HCT116 (cell line): Measurements from ENCODE around the gene BACE1-AS. TPM values are rescaled to one million over a fixed set of nuclear protein-coding genes. Genes with fewer than 3 reads are reported as not detected.

Experiments used
- ATAC-seq: fragments of 200-7000 bp; cut with Tn5 transposase; 2 replicates; pipeline ENCODE4 v1.9.1; 2020; ENCODE audit warnings: mild to moderate bottlenecking, moderate library complexity
- Bru-seq: library from RNA; stranded (reverse); fragments of 400-500 nt; gene quantifications from one replicate; lab custom pipeline; 2021; lab: Mats Ljungman, UMichigan
- BruChase-seq, 2 experiments: library from RNA; stranded (reverse); fragments of 400-500 nt; gene quantifications; one replicate each; lab custom pipeline; 2021; lab: Mats Ljungman, UMichigan
- BruUV-seq: library from RNA; stranded (reverse); fragments of 400-500 nt; replicated peaks from 2 replicates; lab custom pipeline; 2021; lab: Mats Ljungman, UMichigan
- CTCF ChIA-PET: fragments of 300-600 bp; sonication (Branson Sonifier 250); formaldehyde crosslinking; loops from one replicate; lab custom pipeline; 2021; ENCODE audit warnings: antibody characterized with exemption; lab: Charles Lee
- POLR2A ChIA-PET: fragments of 300-600, 350-600 bp; sonication (Branson Sonifier 250); formaldehyde crosslinking; loops from one replicate; lab custom pipeline; 2021; ENCODE audit warnings: antibody characterized with exemption; lab: Charles Lee
- RAD21 ChIA-PET, 2 experiments: fragments of 300-600 bp; sonication (Branson Sonifier 250); formaldehyde crosslinking; loops; one replicate each; lab custom pipeline; 2023; ENCODE audit warnings: low total read pairs in 2 of 2; ENCODE audit not compliant: uncharacterized antibody in 2 of 2, unreplicated experiment in 2 of 2, low non-redundant PET in 1 of 2; lab: Charles Lee
- DNase-seq: peaks from one replicate; pipeline ENCODE4 v3.0.0-alpha.2; 2010; ENCODE audit warnings: low read depth, low spot score
- H2AFZ ChIP-seq: fragments of 200-600 bp; shearing (Covaris generic), sonication (generic); 2 replicates; pipeline ENCODE4 v1.6.1; 2017; ENCODE audit warnings: low read depth, mixed run types, mixed read lengths, antibody characterized with exemption, low read length; ENCODE audit not compliant: poor library complexity, severe bottlenecking
- H3K27ac ChIP-seq: 2 replicates; pipeline ENCODE4 v1.5.1; 2012; ENCODE audit warnings: low read depth, low read length
- H3K27me3 ChIP-seq: fragments of 200-600 bp; sonication (generic); 2 replicates; pipeline ENCODE4 v1.6.1; 2016; ENCODE audit warnings: mixed run types, low read length, mixed read lengths; ENCODE audit not compliant: insufficient read depth
- H3K36me3 ChIP-seq, 2 experiments: fragments of 200-500 bp in 1 of 2; fragments of 200-600 bp in 1 of 2; sonication (Bioruptor generic) in 1 of 2; sonication (generic) in 1 of 2; 2 replicates each; pipeline versions ENCODE4 v1.5.1 to v1.6.1; 2014 to 2016; ENCODE audit warnings: low read length in 2 of 2, inconsistent platforms in 1 of 2, mixed read lengths in 1 of 2, mixed run types in 1 of 2; ENCODE audit not compliant: insufficient read depth in 2 of 2, control insufficient read depth in 1 of 2
- H3K4me1 ChIP-seq, 2 experiments: fragments of 200-600 bp in 1 of 2; sonication (generic) in 1 of 2; 2 replicates each; pipeline versions ENCODE4 v1.5.1 to v1.6.1; 2012 to 2017; ENCODE audit warnings: low read length in 2 of 2, inconsistent platforms in 1 of 2, mild to moderate bottlenecking in 1 of 2, mixed read lengths in 1 of 2, mixed run types in 1 of 2, moderate library complexity in 1 of 2; ENCODE audit not compliant: insufficient read depth in 2 of 2, control insufficient read depth in 1 of 2
- H3K4me2 ChIP-seq: fragments of 200-600 bp; sonication (generic); 2 replicates; pipeline ENCODE4 v1.6.1; 2017; ENCODE audit warnings: mixed run types, low read length, mixed read lengths
- H3K4me3 ChIP-seq, 2 experiments: fragments of 200-600 bp in 1 of 2; sonication (generic) in 1 of 2; replicated peaks in 1 of 2; 2 replicates each; pipeline ENCODE4 v1.5.1; 2011 to 2016; ENCODE audit warnings: low read length in 2 of 2, control low read depth in 1 of 2, low read depth in 1 of 2, mild to moderate bottlenecking in 1 of 2, mixed read lengths in 1 of 2, mixed run types in 1 of 2
- H3K79me2 ChIP-seq: fragments of 200-600 bp; sonication (generic); 2 replicates; pipeline ENCODE4 v1.6.1; 2017; ENCODE audit warnings: mild to moderate bottlenecking, mixed run types, low read length, moderate library complexity, mixed read lengths; ENCODE audit not compliant: insufficient read depth
- H3K9ac ChIP-seq: fragments of 200-600 bp; sonication (generic); 2 replicates; pipeline ENCODE4 v1.6.1; 2016; ENCODE audit warnings: low read length, mixed read lengths
- H3K9me2 ChIP-seq: fragments of 200-600 bp; sonication (generic), shearing (Covaris generic); 2 replicates; pipeline ENCODE4 v1.6.1; 2017; ENCODE audit warnings: mixed run types, mild to moderate bottlenecking, moderate library complexity; ENCODE audit not compliant: insufficient read depth
- H3K9me3 ChIP-seq, 2 experiments: fragments of 200-500 bp in 1 of 2; fragments of 200-600 bp in 1 of 2; sonication (Bioruptor generic) in 1 of 2; sonication (generic) in 1 of 2; 2 replicates each; pipeline ENCODE4 v1.6.1; 2014 to 2017; ENCODE audit warnings: low read length in 2 of 2, mixed read lengths in 2 of 2, inconsistent platforms in 1 of 2, low read depth in 1 of 2, mild to moderate bottlenecking in 1 of 2, mixed run types in 1 of 2, moderate library complexity in 1 of 2; ENCODE audit not compliant: control insufficient read depth in 1 of 2, insufficient read depth in 1 of 2
- H4K20me1 ChIP-seq: fragments of 200-600 bp; sonication (generic), shearing (Covaris generic); 2 replicates; pipeline ENCODE4 v1.6.1; 2017; ENCODE audit warnings: mixed run types, mild to moderate bottlenecking, moderate library complexity; ENCODE audit not compliant: insufficient read depth
- ATF3 ChIP-seq: IDR thresholded peaks from 2 replicates; pipeline ENCODE4 v1.6.1; 2012
- CEBPB ChIP-seq: IDR thresholded peaks from 2 replicates; pipeline ENCODE4 v1.6.1; 2012; ENCODE audit warnings: low read depth
- CTCF ChIP-seq, 3 experiments: fragments of 200-600 bp in 1 of 3; sonication (generic) in 1 of 3; IDR thresholded peaks in 2 of 3; conservative IDR thresholded peaks in 1 of 3; 2 replicates each; pipeline ENCODE4 v1.5.1; 2012 to 2017; ENCODE audit warnings: low read depth in 2 of 3, low read length in 2 of 3, antibody characterized with exemption in 1 of 3, borderline replicate concordance in 1 of 3, control low read depth in 1 of 3, mild to moderate bottlenecking in 1 of 3, mixed read lengths in 1 of 3, mixed run types in 1 of 3, moderate library complexity in 1 of 3; ENCODE audit not compliant: insufficient read depth in 1 of 3
- EGR1 ChIP-seq: IDR thresholded peaks from 2 replicates; pipeline ENCODE4 v1.6.1; 2012; ENCODE audit warnings: low read depth
- ELF1 ChIP-seq: IDR thresholded peaks from 2 replicates; pipeline ENCODE4 v1.6.1; 2012; ENCODE audit warnings: low read depth, borderline replicate concordance
- EZH2 ChIP-seq: fragments of 200-600 bp; sonication (generic); IDR thresholded peaks from 2 replicates; pipeline ENCODE4 v1.6.1; 2017; ENCODE audit warnings: antibody characterized with exemption, mixed run types
- EZH2phosphoT487 ChIP-seq: fragments of 200-600 bp; IDR thresholded peaks from 2 replicates; pipeline ENCODE4 v1.6.1; 2018; ENCODE audit warnings: antibody characterized with exemption, borderline replicate concordance
- FOSL1 ChIP-seq: IDR thresholded peaks from 2 replicates; pipeline ENCODE4 v1.6.1; 2012; ENCODE audit warnings: low read depth
- JUND ChIP-seq: IDR thresholded peaks from 2 replicates; pipeline ENCODE4 v1.6.1; 2012
- MAX ChIP-seq: IDR thresholded peaks from 2 replicates; pipeline ENCODE4 v1.6.1; 2012
- RAD21 ChIP-seq: IDR thresholded peaks from 2 replicates; pipeline ENCODE4 v1.6.1; 2012; ENCODE audit warnings: low read depth, mild to moderate bottlenecking
- REST ChIP-seq: IDR thresholded peaks from 2 replicates; pipeline ENCODE4 v1.6.1; 2012; ENCODE audit warnings: low read depth
- SIN3A ChIP-seq: IDR thresholded peaks from 2 replicates; pipeline ENCODE4 v1.6.1; 2012; ENCODE audit warnings: low read depth
- SP1 ChIP-seq: IDR thresholded peaks from 2 replicates; pipeline ENCODE4 v1.6.1; 2012; ENCODE audit warnings: low read depth
- SRF ChIP-seq: IDR thresholded peaks from 2 replicates; pipeline ENCODE4 v1.6.1; 2012; ENCODE audit warnings: low read depth
- TCF7L2 ChIP-seq: IDR thresholded peaks from 2 replicates; pipeline ENCODE4 v1.7.0; 2011; ENCODE audit warnings: borderline replicate concordance, inconsistent platforms; ENCODE audit not compliant: insufficient read depth, insufficient read length; ENCODE audit errors: extremely low read depth
- YY1 ChIP-seq: IDR thresholded peaks from 2 replicates; pipeline ENCODE4 v1.6.1; 2011; ENCODE audit warnings: low read length, low read depth, moderate library complexity, mild to moderate bottlenecking; ENCODE audit not compliant: insufficient replicate concordance; ENCODE audit errors: extremely low read depth
- ZBTB33 ChIP-seq: IDR thresholded peaks from 2 replicates; pipeline ENCODE4 v1.6.1; 2011; ENCODE audit warnings: mild to moderate bottlenecking, low read length, moderate library complexity; ENCODE audit not compliant: insufficient replicate concordance; ENCODE audit errors: extremely low read depth
- ZFX ChIP-seq: fragments of 450-650 bp; IDR thresholded peaks from 2 replicates; pipeline ENCODE4 v1.6.1; 2017
- intact Hi-C: fragments of 100-400 bp; cut with micrococcal nuclease; formaldehyde crosslinking; loops from 2 replicates; pipeline ENCODE4 v1.10.0; 2022
- long read RNA-seq: library from polyadenylated mRNA; unstranded; transcript quantifications from one replicate; pipeline ENCODE4 v2.0.0, GENCODE V29; 2021; ENCODE audit not compliant: unreplicated experiment
- polyA plus RNA-seq: library from polyadenylated mRNA; unstranded; fragments of >200 nt; gene quantifications from 2 replicates; pipeline ENCODE4 v1.2.1, GENCODE V29; 2012; ENCODE audit warnings: missing spikeins
- total RNA-seq: library from RNA; stranded (reverse); gene quantifications from one replicate; pipeline ENCODE4 v1.2.1, GENCODE V29; 2021; ENCODE audit not compliant: unreplicated experiment

The BACE1-AS gene
- total RNA-seq: 10.2 TPM
- 4.4 and 5.0 TPM in 2 replicates for polyA plus RNA-seq
- percentile 67 among the genes with signal in this experiment for Bru-seq, nascent RNA
- BruChase-seq, experiment 1, labeled RNA remaining after a 6-hour chase: percentile 96 among the genes with signal in this experiment
- percentile 92 among the genes with signal in this experiment for BruChase-seq, experiment 2, labeled RNA remaining after a 2-hour chase
- long read RNA-seq, partial matches to known transcripts: 0 of 1 reads
- long read RNA-seq, other reads (novel, unspliced or antisense): 0 of 1 reads

- H3K9me3 ChIP-seq: no peaks in the 10 kb centered on the region
- H3K79me2 ChIP-seq: no peaks in the 10 kb centered on the region
- no peaks in the 10 kb centered on the region for H4K20me1 ChIP-seq
- no peaks in the 10 kb centered on the region for H3K9me2 ChIP-seq
- ATAC-seq (no peak), DNase-seq (no peak)
- ChIA-PET CTCF (no interaction called here), RAD21 (no interaction called here), POLR2A (interaction anchor here (1.5 kb wide), 1 partner anchor 14 kb away, joined by 3 read pairs; no protein-coding TSS in a partner anchor)
- peaks cover 2 to 15% of the 10 kb centered on the region in 2 experiments; a peak in 3 of 4 replicates for H3K4me1 ChIP-seq
- intact Hi-C loops: no loop called here
- H3K27me3 ChIP-seq: no peaks in the 10 kb centered on the region
- no peak within 1 kb of the TSS for H2AFZ ChIP-seq
- no peak within 1 kb of the TSS for H3K4me2 ChIP-seq
- no peak within 1 kb of the TSS for H3K27ac ChIP-seq
- BruUV-seq: no TSS peak
- no peak within 1 kb of the TSS for H3K4me3 ChIP-seq
- peaks cover 3 to 8% of the 10 kb centered on the region in 2 experiments; a peak in 2 of 4 replicates for H3K36me3 ChIP-seq
- H3K9ac ChIP-seq: no peak within 1 kb of the TSS
- no peak for TF ChIP-seq SIN3A
- no peak for TF ChIP-seq YY1
- no peak for TF ChIP-seq CEBPB
- no peak for TF ChIP-seq EZH2phosphoT487
- no peak for TF ChIP-seq ZBTB33
- TF ChIP-seq EGR1: no peak
- no peak for TF ChIP-seq CTCF (IDR thresholded peaks at IDR 0.05 in 2 of 3, conservative IDR thresholded peaks at IDR 0.05 in 1 of 3; ENCODE audit: borderline replicate concordance in 1 of 3, insufficient read depth in 1 of 3, low read depth in 2 of 3, low read length in 2 of 3)
- no peak for TF ChIP-seq MAX
- no peak for TF ChIP-seq RAD21
- TF ChIP-seq ATF3: no peak
- TF ChIP-seq ZFX: no peak
- no peak for TF ChIP-seq ELF1
- no peak for TF ChIP-seq EZH2
- TF ChIP-seq FOSL1: no peak
- TF ChIP-seq SRF: no peak
- TF ChIP-seq JUND: no peak
- no peak for TF ChIP-seq REST
- no peak for TF ChIP-seq SP1
- TF ChIP-seq TCF7L2: no peak
These were observed at the start of gene BACE1-AS for GRCh38 chr11:117290809-117291396. BACE1-AS (plus strand) TSS chr11:117291346.
